ENCODE measurements around the gene OGFRL1.

Gene OGFRL1

DNA sequence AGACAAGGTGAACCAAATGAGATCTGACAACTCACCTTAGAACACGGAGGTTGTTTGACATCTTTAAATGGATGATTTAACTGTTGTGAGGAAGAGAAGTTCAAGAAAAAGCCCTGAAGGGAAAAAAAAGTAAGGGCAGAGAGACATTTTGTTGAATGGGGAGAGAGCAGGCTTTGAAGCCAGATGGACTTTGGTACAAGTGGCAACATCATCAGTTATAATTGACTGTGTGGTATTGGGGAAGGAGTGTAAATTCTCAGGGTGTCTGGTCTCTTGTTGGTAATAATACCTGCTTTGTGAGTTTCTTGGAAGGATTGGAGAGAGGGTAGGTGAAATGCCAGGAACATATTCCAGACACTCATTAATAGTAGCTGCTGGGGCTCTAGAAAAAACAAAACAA, 21.6 kb downstream of the OGFRL1 start:
- H2AFZ ChIP-seq, result no peak overlapping the region
- H3K36me3 ChIP-seq (ENCODE audit: control insufficient read depth, insufficient read depth, low read length), result no peaks in the 10 kb centered on the region
- no peak overlapping the region for H3K4me3 ChIP-seq (ENCODE audit: low read depth, low read length)
- H3K27ac ChIP-seq, result no peak overlapping the region
- H3K4me1 ChIP-seq, result no peaks in the 10 kb centered on the region
- no peak for TF ChIP-seq CTCF (IDR thresholded peaks at IDR 0.05)
- no peaks in the 10 kb centered on the region for H3K27me3 ChIP-seq (ENCODE audit: control insufficient read depth, insufficient read depth, low read length)
- H3K9ac ChIP-seq, result no peak overlapping the region
- H3K9me3 ChIP-seq (ENCODE audit: control insufficient read depth, low read length), result no peaks in the 10 kb centered on the region
- no peaks in the 10 kb centered on the region for H3K79me2 ChIP-seq
- H3K4me2 ChIP-seq (ENCODE audit: low read length), result no peak overlapping the region

- Histone ChIP-seq H2AFZ (no peak overlapping the region), H3K36me3 (ENCODE audit: control insufficient read depth, insufficient read depth, low read length) (no peaks in the 10 kb centered on the region), H3K4me1 (no peaks in the 10 kb centered on the region), H3K4me2 (ENCODE audit: low read length) (no peak overlapping the region), H3K27ac (no peak overlapping the region), H3K79me2 (no peaks in the 10 kb centered on the region), H3K27me3 (ENCODE audit: control insufficient read depth, insufficient read depth, low read length) (no peaks in the 10 kb centered on the region), H3K9ac (no peak overlapping the region), H3K9me3 (ENCODE audit: control insufficient read depth, low read length) (no peaks in the 10 kb centered on the region), H3K4me3 (ENCODE audit: low read depth, low read length) (no peak overlapping the region)
- TF ChIP-seq CTCF (IDR thresholded peaks at IDR 0.05), result no peak
These were observed 23.5 kb downstream of the OGFRL1 start for GRCh38 chr6:71312089-71312488.

DNA sequence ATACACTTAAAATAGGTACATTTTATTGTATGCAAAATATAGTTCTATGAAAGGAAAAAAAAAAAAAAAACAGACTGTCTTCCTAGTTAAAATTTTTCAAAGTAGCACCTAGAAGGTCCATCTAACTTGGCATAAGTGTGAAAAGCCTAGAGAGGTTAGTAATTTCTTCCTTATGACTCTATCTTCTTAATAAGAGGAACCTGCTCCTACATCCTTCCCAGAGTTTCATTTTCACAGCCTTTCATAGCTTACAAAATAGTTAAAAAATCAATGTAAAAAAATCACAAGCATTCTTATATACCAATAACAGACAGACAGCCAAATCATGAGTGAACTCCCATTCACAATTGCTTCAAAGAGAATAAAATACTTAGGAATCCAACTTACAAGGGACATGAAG, 28.8 kb downstream of the OGFRL1 start:
- no peaks in the 10 kb centered on the region for H3K27me3 ChIP-seq (ENCODE audit: control insufficient read depth, insufficient read depth, low read length)
- no peaks in the 10 kb centered on the region for H3K79me2 ChIP-seq
- H3K27ac ChIP-seq, result no peak overlapping the region
- H2AFZ ChIP-seq, result no peak overlapping the region
- H3K9me3 ChIP-seq (ENCODE audit: control insufficient read depth, low read length), result no peaks in the 10 kb centered on the region
- H3K9ac ChIP-seq, result no peak overlapping the region
- H3K4me2 ChIP-seq (ENCODE audit: low read length), result no peak overlapping the region
- H3K36me3 ChIP-seq (ENCODE audit: control insufficient read depth, insufficient read depth, low read length), result no peaks in the 10 kb centered on the region
- H3K4me1 ChIP-seq, result no peaks in the 10 kb centered on the region
- no peak overlapping the region for H3K4me3 ChIP-seq (ENCODE audit: low read depth, low read length)
- no peak for TF ChIP-seq CTCF (IDR thresholded peaks at IDR 0.05)

GRCh38 chr6:71320041-71320440, 31.4 kb downstream of the OGFRL1 start:
- no peaks in the 10 kb centered on the region for H3K27me3 ChIP-seq (ENCODE audit: control insufficient read depth, insufficient read depth, low read length)
- no peak overlapping the region for H2AFZ ChIP-seq
- no peak overlapping the region for H3K4me3 ChIP-seq (ENCODE audit: low read depth, low read length)
- no peaks in the 10 kb centered on the region for H3K79me2 ChIP-seq
- H3K4me2 ChIP-seq (ENCODE audit: low read length), result no peak overlapping the region
- no peaks in the 10 kb centered on the region for H3K4me1 ChIP-seq
- no peak overlapping the region for H3K27ac ChIP-seq
- H3K9ac ChIP-seq, result no peak overlapping the region
- H3K9me3 ChIP-seq (ENCODE audit: control insufficient read depth, low read length), result no peaks in the 10 kb centered on the region
- no peak for TF ChIP-seq CTCF (IDR thresholded peaks at IDR 0.05)
- H3K36me3 ChIP-seq (ENCODE audit: control insufficient read depth, insufficient read depth, low read length), result no peaks in the 10 kb centered on the region

DNA sequence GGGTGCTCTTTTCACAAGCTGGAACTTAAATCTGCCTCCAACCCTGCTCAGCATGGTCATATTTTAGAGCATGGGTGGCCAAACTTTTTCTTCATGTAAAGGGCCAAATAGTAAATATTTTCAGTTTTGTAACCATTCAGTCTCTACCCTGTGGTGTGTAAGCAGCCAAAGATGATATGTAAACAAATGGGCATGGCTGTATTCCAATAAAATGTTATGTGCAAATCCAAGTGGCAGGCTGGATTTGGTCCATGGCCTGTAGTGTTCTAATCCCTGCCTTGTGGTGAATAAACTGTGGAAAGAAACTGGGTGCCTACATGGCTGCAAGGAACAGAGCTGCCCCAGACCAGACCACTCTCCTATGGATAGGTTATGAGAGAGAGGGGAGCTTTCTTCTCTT, 32.7 kb downstream of the OGFRL1 start:
- Histone ChIP-seq H3K79me2 (no peaks in the 10 kb centered on the region), H3K27ac (no peak overlapping the region), H3K9me3 (ENCODE audit: control insufficient read depth, low read length) (no peaks in the 10 kb centered on the region), H3K4me1 (no peaks in the 10 kb centered on the region), H3K4me3 (ENCODE audit: low read depth, low read length) (no peak overlapping the region), H2AFZ (no peak overlapping the region), H3K9ac (no peak overlapping the region), H3K36me3 (ENCODE audit: control insufficient read depth, insufficient read depth, low read length) (no peaks in the 10 kb centered on the region), H3K27me3 (ENCODE audit: control insufficient read depth, insufficient read depth, low read length) (no peaks in the 10 kb centered on the region), H3K4me2 (ENCODE audit: low read length) (no peak overlapping the region)
- no peak for TF ChIP-seq CTCF (IDR thresholded peaks at IDR 0.05)

All from parathyroid adenoma (tissue), 2 donors.